Esophagus squamous epithelium (tissue), 5 donors: ENCODE data around the gene BACH2. TPM values are rescaled to one million over a fixed set of nuclear protein-coding genes. Genes with fewer than 3 reads are reported as not detected.
"Not testable (repeated sequence)": the region's sequence is repeated elsewhere in the genome, so short reads cannot be mapped to it uniquely, and the experiment has no call there.

Source experiments
- DNase-seq: peaks from one replicate; lab custom pipeline; 2025; lab: John Stamatoyannopoulos, UW
- H3K27ac ChIP-seq, 4 donors: fragments of 200-600 bp; sonication (generic); one replicate each; pipeline ENCODE4 v1.5.1; 2016 to 2019; ENCODE audit warnings: mild to moderate bottlenecking in 1 of 4
- H3K27me3 ChIP-seq, 4 donors: fragments of 200-600 bp; sonication (generic); 1 replicate in 3 of 4; 2 replicates in 1 of 4; pipeline versions ENCODE4 v1.5.1 to v1.6.0; 2017 to 2021; ENCODE audit warnings: antibody characterized with exemption in 1 of 4
- H3K36me3 ChIP-seq, 3 donors: fragments of 200-600 bp; sonication (generic); one replicate each; pipeline ENCODE4 v1.5.1; 2016 to 2019
- H3K4me1 ChIP-seq, 3 donors: fragments of 200-600 bp; sonication (generic); one replicate each; pipeline ENCODE4 v1.5.1; 2017 to 2019
- H3K4me3 ChIP-seq, 4 donors: fragments of 200-600 bp; sonication (generic); 1 replicate in 3 of 4; 2 replicates in 1 of 4; pipeline ENCODE4 v1.5.1; 2016 to 2019; ENCODE audit warnings: mild to moderate bottlenecking in 2 of 4, moderate library complexity in 1 of 4
- H3K9me3 ChIP-seq, 3 donors: fragments of 200-600 bp; sonication (generic); one replicate each; pipeline ENCODE4 v1.5.1; 2016 to 2019
- CTCF ChIP-seq, 6 experiments: fragments of 450-650 bp in 4 of 6; fragments of 200-600 bp in 2 of 6; sonication (generic) in 2 of 6; IDR thresholded peaks; one replicate each; pipeline ENCODE4 v1.5.1; 2016 to 2019; ENCODE audit warnings: antibody characterized with exemption in 6 of 6, mild to moderate bottlenecking in 4 of 6, moderate library complexity in 4 of 6
- POLR2A ChIP-seq, 4 donors: fragments of 450-650 bp; IDR thresholded peaks; one replicate each; pipeline ENCODE4 v1.6.1; 2017; ENCODE audit warnings: antibody characterized with exemption in 4 of 4, mild to moderate bottlenecking in 4 of 4, moderate library complexity in 3 of 4
- WGBS, 2 donors: methylation state at CpG; one replicate each; pipeline ENCODE4 v1.1.5; 2018; 5-methylcytosine and 5-hydroxymethylcytosine counted together
- intact Hi-C: fragments of 100-400 bp; cut with DNase I; formaldehyde crosslinking; loops from one replicate; pipeline ENCODE4 v1.15.0; 2022
- total RNA-seq, 4 donors: library from RNA; depleted of rRNA; stranded (reverse); fragments of >200 nt; gene quantifications; one replicate each; pipeline ENCODE4 v1.1.0, GENCODE V29; 2016
- donor health status: DM: yes; HTN: yes; CAD: no.

BACH2 gene
- total RNA-seq, 4 donors from 2014 or later, result 0.22 to 6.1 (median 0.66) TPM

GRCh38 chr6:89975366-89975765, 321.3 kb downstream of the BACH2 start:
- Histone ChIP-seq H3K9me3 (no peaks in the 10 kb centered on the region), H3K4me1 (no peaks in the 10 kb centered on the region), H3K36me3 (no peaks in the 10 kb centered on the region), H3K27ac (no peak overlapping the region), H3K4me3 (no peak overlapping the region), H3K27me3 (no peaks in the 10 kb centered on the region)
- DNase-seq, result no peak
- WGBS, 2 donors, result 82% methylated on average over 1 of the region's 1 CpG
- intact Hi-C loops, result no loop called here
- TF ChIP-seq POLR2A (IDR thresholded peaks at IDR 0.05), result no peak
- TF ChIP-seq CTCF (IDR thresholded peaks at IDR 0.05), result no peak

DNA sequence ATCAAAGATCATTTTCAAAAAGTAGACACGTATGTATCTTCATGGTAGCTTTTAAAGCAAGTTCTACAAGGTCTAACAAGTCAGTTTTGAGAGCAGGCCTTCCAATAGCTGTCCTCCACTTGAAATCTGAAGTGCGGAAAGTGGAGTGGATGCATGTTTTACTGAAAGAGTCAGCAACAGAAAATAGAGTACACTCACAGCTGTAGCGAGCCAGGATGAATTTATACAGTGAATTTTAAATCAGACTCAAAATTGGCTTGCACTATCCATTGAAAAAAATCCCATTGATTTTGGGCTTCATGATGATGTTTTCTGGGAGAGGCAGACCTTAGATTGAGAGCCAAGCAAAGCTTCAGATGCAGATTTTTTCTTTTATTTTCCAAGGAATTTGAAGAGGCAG, 321.8 kb downstream of the BACH2 start:
- intact Hi-C loops, result no loop called here
- no peak for DNase-seq
- Histone ChIP-seq H3K27me3 (no peaks in the 10 kb centered on the region), H3K4me1 (no peaks in the 10 kb centered on the region), H3K27ac (no peak overlapping the region), H3K9me3 (no peaks in the 10 kb centered on the region), H3K4me3 (no peak overlapping the region), H3K36me3 (no peaks in the 10 kb centered on the region)
- WGBS, 2 donors, result 86 to 87% methylated on average over 3 of the region's 3 CpGs
- no peak for TF ChIP-seq POLR2A (IDR thresholded peaks at IDR 0.05)
- no peak for TF ChIP-seq CTCF (IDR thresholded peaks at IDR 0.05)

DNA sequence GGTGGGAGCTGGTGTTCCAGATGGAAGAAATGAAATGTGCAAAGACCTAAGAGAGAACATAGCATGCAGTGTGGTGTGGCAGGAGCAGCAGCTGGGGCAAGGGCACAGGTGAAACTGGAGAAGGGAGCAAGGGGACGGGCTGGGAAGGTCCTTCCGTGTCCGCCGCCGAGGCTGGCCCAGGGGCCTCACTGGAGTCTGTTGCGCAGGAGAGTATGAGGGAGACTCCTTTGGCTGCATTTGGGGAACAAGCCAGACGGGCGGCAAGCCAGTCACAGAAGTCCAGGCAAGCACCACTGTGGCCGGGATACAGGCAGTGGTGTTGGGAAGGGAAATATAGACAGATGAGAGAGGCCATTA, 324.6 kb downstream of the BACH2 start:
- Histone ChIP-seq H3K27me3 (no peaks in the 10 kb centered on the region), H3K9me3 (no peaks in the 10 kb centered on the region), H3K36me3 (no peaks in the 10 kb centered on the region), H3K27ac (no peak overlapping the region), H3K4me1 (no peaks in the 10 kb centered on the region), H3K4me3 (no peak overlapping the region)
- TF ChIP-seq POLR2A (IDR thresholded peaks at IDR 0.05) (no peak), CTCF (IDR thresholded peaks at IDR 0.05) (no peak)
- intact Hi-C loops, result no loop called here
- DNase-seq, result no peak
- 95 to 96% methylated on average over 7 to 9 of the region's 9 CpGs for WGBS, 2 donors

- DNase-seq, intact Hi-C loops, H3K9me3 ChIP-seq, H3K36me3 ChIP-seq, H3K27me3 ChIP-seq, H3K4me1 ChIP-seq, H3K4me3 ChIP-seq, H3K27ac ChIP-seq: not testable (repeated sequence)
- 88 to 94% methylated on average over 9 of the region's 9 CpGs for WGBS, 2 donors
Observed at GRCh38 chr6:89971338-89972024, 325.2 kb downstream of the BACH2 start.

DNA sequence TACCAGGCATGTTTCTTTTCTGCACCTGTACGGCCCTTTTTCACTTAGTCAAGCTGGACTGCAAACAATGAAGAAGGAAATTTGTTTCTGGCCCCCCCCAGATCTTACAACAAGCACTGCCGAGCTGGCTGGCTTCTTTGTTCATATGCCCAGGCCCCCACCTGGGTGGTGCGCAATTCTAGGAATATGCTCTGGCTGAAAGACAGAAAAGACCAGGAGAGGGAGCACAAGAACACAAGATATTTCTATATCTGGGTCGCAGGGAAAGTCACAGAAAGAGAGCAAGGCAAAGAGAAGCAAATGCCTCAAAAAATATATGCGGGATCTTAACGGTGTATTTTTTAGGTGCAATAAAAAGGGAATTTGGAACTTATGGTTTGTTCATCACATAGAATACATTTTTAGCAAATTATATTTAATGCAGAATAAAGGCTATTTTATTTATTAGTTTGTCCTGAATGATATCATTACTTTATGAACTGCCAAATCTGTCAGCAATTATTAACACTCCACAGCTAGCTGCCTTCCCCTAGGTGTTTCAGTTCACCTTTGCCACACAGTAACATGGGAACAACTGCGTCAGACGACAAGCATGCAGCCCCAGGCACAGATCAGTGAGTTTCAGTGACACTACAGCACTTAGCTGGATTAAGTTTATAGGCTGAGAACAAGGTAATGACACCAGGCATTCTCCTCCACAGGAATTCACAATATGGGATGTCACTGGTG, 325.9 kb downstream of the BACH2 start:
- Histone ChIP-seq H3K27ac (no peak overlapping the region), H3K4me1 (no peaks in the 10 kb centered on the region), H3K27me3 (no peaks in the 10 kb centered on the region), H3K9me3 (no peaks in the 10 kb centered on the region), H3K36me3 (no peaks in the 10 kb centered on the region), H3K4me3 (no peak overlapping the region)
- peak; percentile 17 to 73 (median 51) for TF ChIP-seq CTCF (IDR thresholded peaks at IDR 0.05)
- TF ChIP-seq POLR2A (IDR thresholded peaks at IDR 0.05), result no peak
- DNase-seq, result no peak
- intact Hi-C loops, result no loop called here
- WGBS, 2 donors, result 27 to 32% methylated on average over 8 of the region's 8 CpGs
